SK-N-SH (cell line): ENCODE data around the gene PLCE1. TPM values are rescaled to one million over a fixed set of nuclear protein-coding genes. Genes with fewer than 3 reads are reported as not detected.

Source experiments
- CTCF ChIA-PET: fragments of 300-600, 350-600 bp; formaldehyde crosslinking; extraction: SDS; loops from one replicate; lab custom pipeline; 2021; lab: Yijun Ruan, JAX
- POLR2A ChIA-PET: fragments of 350-600 bp; sonication (Branson Sonifier 250); formaldehyde crosslinking; extraction: SDS; loops from one replicate; lab custom pipeline; 2020; ENCODE audit warnings: antibody characterized with exemption, inconsistent platforms; lab: Yijun Ruan, JAX
- DNase-seq: peaks from one replicate; pipeline ENCODE4 v3.0.0; 2012
- H2AFZ ChIP-seq: fragments of 200-600 bp; sonication (generic); 2 replicates; pipeline ENCODE4 v1.8.1; 2016; ENCODE audit warnings: antibody characterized with exemption, mild to moderate bottlenecking, low read depth
- H3F3A ChIP-seq: fragments of 200-600 bp; sonication (generic); replicated peaks from 2 replicates; pipeline ENCODE3; 2016; ENCODE audit warnings: antibody characterized with exemption, mild to moderate bottlenecking; ENCODE audit not compliant: insufficient read depth
- H3K27ac ChIP-seq, 2 experiments: fragments of 200-500 bp in 1 of 2; fragments of 200-600 bp in 1 of 2; sonication (Bioruptor generic) in 1 of 2; sonication (generic), shearing (Covaris generic) in 1 of 2; 2 replicates each; pipeline versions ENCODE4 v1.5.1 to v1.6.1; 2014 to 2016; ENCODE audit warnings: low read depth in 2 of 2, inconsistent platforms in 1 of 2, low read length in 1 of 2, mild to moderate bottlenecking in 1 of 2, mixed read lengths in 1 of 2
- H3K27me3 ChIP-seq: fragments of 200-600 bp; sonication (generic), shearing (Covaris generic); 2 replicates; pipeline ENCODE4 v1.6.1; 2016; ENCODE audit warnings: mixed run types; ENCODE audit not compliant: insufficient read depth
- H3K36me3 ChIP-seq, 2 experiments: fragments of 200-500 bp in 1 of 2; fragments of 200-600 bp in 1 of 2; sonication (Bioruptor generic) in 1 of 2; sonication (generic) in 1 of 2; replicated peaks in 1 of 2; 2 replicates each; pipeline versions ENCODE3 to v1.5.1; 2014 to 2016; ENCODE audit warnings: low read length in 1 of 2, mild to moderate bottlenecking in 1 of 2; ENCODE audit not compliant: insufficient read depth in 2 of 2, control insufficient read depth in 1 of 2
- H3K4me1 ChIP-seq, 2 experiments: fragments of 200-500 bp in 1 of 2; fragments of 200-600 bp in 1 of 2; sonication (Bioruptor generic) in 1 of 2; sonication (generic), shearing (Covaris generic) in 1 of 2; 2 replicates each; pipeline versions ENCODE4 v1.5.1 to v1.6.1; 2014 to 2016; ENCODE audit warnings: low read depth in 1 of 2, low read length in 1 of 2, mixed run types in 1 of 2; ENCODE audit not compliant: insufficient read depth in 2 of 2, control insufficient read depth in 1 of 2
- H3K4me2 ChIP-seq: fragments of 200-600 bp; sonication (generic), shearing (Covaris generic); 2 replicates; pipeline ENCODE4 v1.6.1; 2017; ENCODE audit warnings: mixed run types
- H3K4me3 ChIP-seq, 2 experiments: fragments of 200-500 bp in 1 of 2; fragments of 200-600 bp in 1 of 2; sonication (Bioruptor generic) in 1 of 2; sonication (generic), shearing (Covaris generic) in 1 of 2; 2 replicates each; pipeline versions ENCODE4 v1.5.1 to v1.8.1; 2014 to 2016; ENCODE audit warnings: low read depth in 2 of 2, inconsistent platforms in 1 of 2, low read length in 1 of 2, mild to moderate bottlenecking in 1 of 2, mixed read lengths in 1 of 2, moderate library complexity in 1 of 2
- H3K79me2 ChIP-seq: fragments of 200-600 bp; sonication (generic); 2 replicates; pipeline ENCODE4 v1.8.1; 2017; ENCODE audit warnings: mild to moderate bottlenecking; ENCODE audit not compliant: insufficient read depth
- H3K9ac ChIP-seq: fragments of 200-600 bp; sonication (generic); 2 replicates; pipeline ENCODE4 v1.6.1; 2017; ENCODE audit warnings: mixed run types
- H3K9me2 ChIP-seq: fragments of 200-600 bp; sonication (generic); 2 replicates; pipeline ENCODE4 v1.6.1; 2017; ENCODE audit warnings: mixed run types
- H3K9me3 ChIP-seq: fragments of 200-600 bp; sonication (generic); 2 replicates; pipeline ENCODE4 v1.6.1; 2017; ENCODE audit warnings: mixed run types, mild to moderate bottlenecking, moderate library complexity
- H4K20me1 ChIP-seq: fragments of 200-600 bp; sonication (generic); 2 replicates; pipeline ENCODE4 v1.6.1; 2017; ENCODE audit warnings: mild to moderate bottlenecking, mixed run types; ENCODE audit not compliant: insufficient read depth
- CHD2 ChIP-seq: fragments of 150-350 bp; IDR thresholded peaks from 2 replicates; pipeline ENCODE4 v1.6.1; 2018; ENCODE audit warnings: low read length; ENCODE audit not compliant: partially characterized antibody
- EP300 ChIP-seq, 2 experiments: IDR thresholded peaks; 2 replicates each; pipeline versions ENCODE4 v1.4.0 to v1.6.1; 2012; ENCODE audit warnings: borderline replicate concordance in 1 of 2, low read depth in 1 of 2, low read length in 1 of 2
- EZH2phosphoT487 ChIP-seq: fragments of 200-600 bp; sonication (generic); IDR thresholded peaks from 2 replicates; pipeline ENCODE4 v1.6.1; 2017; ENCODE audit warnings: low read depth, mixed run types, mild to moderate bottlenecking, antibody characterized with exemption, moderate library complexity, borderline replicate concordance
- FOXJ3 ChIP-seq: sonication (generic); formaldehyde crosslinking; IDR thresholded peaks from 2 replicates; pipeline ENCODE4 v1.5.1; 2020; ENCODE audit warnings: mild to moderate bottlenecking, missing genetic modification reagents
- FOXM1 ChIP-seq: IDR thresholded peaks from 2 replicates; pipeline ENCODE4 v1.4.0; 2012; ENCODE audit warnings: low read depth, mild to moderate bottlenecking
- GABPA ChIP-seq: IDR thresholded peaks from 2 replicates; pipeline ENCODE4 v1.4.0; 2012; ENCODE audit warnings: low read depth, mild to moderate bottlenecking
- MXI1 ChIP-seq: IDR thresholded peaks from 2 replicates; pipeline ENCODE4 v1.6.1; 2012; ENCODE audit warnings: mild to moderate bottlenecking, low read depth, low read length, improper control_type of control experiment
- NFIC ChIP-seq: IDR thresholded peaks from 2 replicates; pipeline ENCODE4 v1.4.0; 2012; ENCODE audit warnings: borderline replicate concordance
- NRF1 ChIP-seq: IDR thresholded peaks from 2 replicates; pipeline ENCODE4 v1.6.1; 2012; ENCODE audit warnings: low read depth, mild to moderate bottlenecking, low read length
- POLR2AphosphoS5 ChIP-seq: IDR thresholded peaks from 2 replicates; pipeline ENCODE4 v1.6.1; 2012; ENCODE audit warnings: low read depth, low read length
- RCOR1 ChIP-seq: fragments of 150-350 bp; IDR thresholded peaks from 2 replicates; pipeline ENCODE4 v1.6.1; 2017; ENCODE audit warnings: antibody characterized with exemption, low read length
- SMC3 ChIP-seq: IDR thresholded peaks from 2 replicates; pipeline ENCODE4 v1.6.1; 2012; ENCODE audit warnings: low read depth, low read length, improper control_type of control experiment
- TCF12 ChIP-seq: IDR thresholded peaks from 2 replicates; pipeline ENCODE4 v1.4.0; 2012
- WGBS: methylation state at CpG from one replicate; pipeline ENCODE4 v1.1.6; 2017; ENCODE audit warnings: low lambda C conversion rate; 5-methylcytosine and 5-hydroxymethylcytosine counted together
- polyA plus RNA-seq, 3 experiments: library from polyadenylated mRNA; depleted of rRNA; stranded (reverse); fragments of >200 nt; gene quantifications; 2 replicates each; pipeline ENCODE4 v1.2.3, GENCODE V29; 2012
- TF ChIP-seq, protein P1 (sequence below): IDR thresholded peaks from 2 replicates; pipeline ENCODE4 v1.4.0; 2012; ENCODE audit warnings: low read depth, borderline replicate concordance
- TF ChIP-seq, protein P2 (sequence below): fragments of 150-350 bp; IDR thresholded peaks from 2 replicates; pipeline ENCODE4 v1.6.1; 2016; ENCODE audit warnings: mild to moderate bottlenecking, low read depth, low read length
- TF ChIP-seq, protein P3 (sequence below): IDR thresholded peaks from 2 replicates; pipeline ENCODE4 v1.4.0; 2012; ENCODE audit warnings: low read depth, borderline replicate concordance

The PLCE1 gene
- 1.2 and 1.9 TPM in 2 replicates for polyA plus RNA-seq (2012; rRNA removed)
- 1.6 and 1.7 TPM in 2 replicates for polyA plus RNA-seq (2012; cell fraction: cytosol; rRNA removed)
- polyA plus RNA-seq (2012; cell fraction: nucleus; rRNA removed): 2.3 and 3.6 TPM in 2 replicates

DNA sequence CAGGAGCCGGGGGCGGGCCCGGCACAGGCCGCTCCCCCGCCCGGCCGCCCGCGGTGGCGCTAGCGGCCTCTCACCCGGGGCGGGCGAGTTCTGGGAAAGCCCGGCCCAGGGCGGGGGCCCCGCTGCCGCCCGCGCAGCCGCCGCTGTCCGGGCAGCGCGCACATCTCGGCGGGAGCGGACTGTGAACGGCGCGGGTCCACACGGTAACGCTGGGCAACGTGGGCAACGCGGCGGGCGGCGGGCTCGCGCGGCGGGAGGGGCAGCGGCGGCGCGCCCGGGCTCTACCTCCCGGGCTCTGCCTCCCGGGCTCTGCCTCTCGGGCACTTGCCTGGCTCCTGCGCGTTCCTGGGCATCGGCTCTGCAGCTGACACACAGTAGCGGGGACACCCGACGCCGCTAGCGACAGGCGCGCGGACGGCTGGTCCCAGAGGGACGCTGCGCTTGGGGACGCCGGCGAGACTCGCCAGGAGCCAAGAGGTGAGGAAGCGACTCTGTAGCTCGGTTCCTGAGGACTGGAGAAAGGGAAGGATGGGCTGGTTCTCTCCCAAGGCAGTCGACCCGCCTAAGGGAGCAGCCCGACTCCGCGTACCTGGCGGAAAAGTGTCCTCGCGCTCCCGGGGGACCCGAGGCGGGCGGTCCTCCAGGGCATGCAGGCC is at the start of gene PLCE1:
Gene PLCE1, plus strand, starts transcription at position 150 of the 656 bp plus-strand sequence. CDS start 37,116 bp downstream, outside the sequence.
- no peak within 1 kb of the TSS for H3K27ac ChIP-seq
- no peaks in the 10 kb centered on the region for H3K9me2 ChIP-seq
- H3K9me3 ChIP-seq: no peaks in the 10 kb centered on the region
- H3K4me3 ChIP-seq: peak within 1 kb of the TSS; percentile 69 to 73
- H3K79me2 ChIP-seq: no peaks in the 10 kb centered on the region
- peaks cover 23% of the 10 kb centered on the region for H3F3A ChIP-seq
- no peaks in the 10 kb centered on the region for H3K36me3 ChIP-seq
- H3K4me1 ChIP-seq: peaks cover 5 to 15% of the 10 kb centered on the region in 2 experiments; a peak in 3 of 4 replicates
- no peak for TF ChIP-seq GABPA
- no peak for TF ChIP-seq FOXM1
- TF ChIP-seq, protein P1, sequence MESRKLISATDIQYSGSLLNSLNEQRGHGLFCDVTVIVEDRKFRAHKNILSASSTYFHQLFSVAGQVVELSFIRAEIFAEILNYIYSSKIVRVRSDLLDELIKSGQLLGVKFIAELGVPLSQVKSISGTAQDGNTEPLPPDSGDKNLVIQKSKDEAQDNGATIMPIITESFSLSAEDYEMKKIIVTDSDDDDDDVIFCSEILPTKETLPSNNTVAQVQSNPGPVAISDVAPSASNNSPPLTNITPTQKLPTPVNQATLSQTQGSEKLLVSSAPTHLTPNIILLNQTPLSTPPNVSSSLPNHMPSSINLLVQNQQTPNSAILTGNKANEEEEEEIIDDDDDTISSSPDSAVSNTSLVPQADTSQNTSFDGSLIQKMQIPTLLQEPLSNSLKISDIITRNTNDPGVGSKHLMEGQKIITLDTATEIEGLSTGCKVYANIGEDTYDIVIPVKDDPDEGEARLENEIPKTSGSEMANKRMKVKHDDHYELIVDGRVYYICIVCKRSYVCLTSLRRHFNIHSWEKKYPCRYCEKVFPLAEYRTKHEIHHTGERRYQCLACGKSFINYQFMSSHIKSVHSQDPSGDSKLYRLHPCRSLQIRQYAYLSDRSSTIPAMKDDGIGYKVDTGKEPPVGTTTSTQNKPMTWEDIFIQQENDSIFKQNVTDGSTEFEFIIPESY: no peak
- TF ChIP-seq, protein P2, sequence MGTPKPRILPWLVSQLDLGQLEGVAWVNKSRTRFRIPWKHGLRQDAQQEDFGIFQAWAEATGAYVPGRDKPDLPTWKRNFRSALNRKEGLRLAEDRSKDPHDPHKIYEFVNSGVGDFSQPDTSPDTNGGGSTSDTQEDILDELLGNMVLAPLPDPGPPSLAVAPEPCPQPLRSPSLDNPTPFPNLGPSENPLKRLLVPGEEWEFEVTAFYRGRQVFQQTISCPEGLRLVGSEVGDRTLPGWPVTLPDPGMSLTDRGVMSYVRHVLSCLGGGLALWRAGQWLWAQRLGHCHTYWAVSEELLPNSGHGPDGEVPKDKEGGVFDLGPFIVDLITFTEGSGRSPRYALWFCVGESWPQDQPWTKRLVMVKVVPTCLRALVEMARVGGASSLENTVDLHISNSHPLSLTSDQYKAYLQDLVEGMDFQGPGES: no peak
- no peak for TF ChIP-seq EP300 (IDR thresholded peaks at IDR 0.05; ENCODE audit: borderline replicate concordance in 1 of 2, low read depth in 1 of 2, low read length in 1 of 2)
- no peak for TF ChIP-seq NFIC
- TF ChIP-seq, protein P3, sequence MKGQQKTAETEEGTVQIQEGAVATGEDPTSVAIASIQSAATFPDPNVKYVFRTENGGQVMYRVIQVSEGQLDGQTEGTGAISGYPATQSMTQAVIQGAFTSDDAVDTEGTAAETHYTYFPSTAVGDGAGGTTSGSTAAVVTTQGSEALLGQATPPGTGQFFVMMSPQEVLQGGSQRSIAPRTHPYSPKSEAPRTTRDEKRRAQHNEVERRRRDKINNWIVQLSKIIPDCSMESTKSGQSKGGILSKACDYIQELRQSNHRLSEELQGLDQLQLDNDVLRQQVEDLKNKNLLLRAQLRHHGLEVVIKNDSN: no peak
- no peak for TF ChIP-seq CHD2
- TF ChIP-seq NRF1: peak; percentile 50
- TF ChIP-seq POLR2AphosphoS5: no peak
- TF ChIP-seq FOXJ3: no peak
- peak; percentile 6; the same call in 1 of the 2 replicates for TF ChIP-seq SMC3
- no peak for TF ChIP-seq TCF12
- TF ChIP-seq RCOR1: no peak
- TF ChIP-seq MXI1: no peak
- TF ChIP-seq EZH2phosphoT487: no peak
- TF ChIP-seq, all 33 proteins: peak for 2
- peak within 1 kb of the TSS; percentile 93 for H3K4me2 ChIP-seq
- POLR2A ChIA-PET: no interaction called here
- peak within 1 kb of the TSS; percentile 78 for H2AFZ ChIP-seq
- H3K9ac ChIP-seq: peak within 1 kb of the TSS; percentile 51; the same call in 1 of the 2 replicates
- H3K27me3 ChIP-seq: no peaks in the 10 kb centered on the region
- CTCF ChIA-PET: interaction anchor here (0.6 to 1.4 kb wide), 3 partner anchors 52 to 321 kb away, joined by 3 to 8 read pairs (median 3); no protein-coding TSS in a partner anchor
- no peaks in the 10 kb centered on the region for H4K20me1 ChIP-seq
- WGBS: 0% methylated on average over 19 of the region's 83 CpGs
- DNase-seq: peak; percentile 88
